Caco-2 (cell line): Measurements from ENCODE around the gene BLOC1S2. TPM values are rescaled to one million over a fixed set of nuclear protein-coding genes. Genes with fewer than 3 reads are reported as not detected.

Source experiments
- BruUV-seq: library from RNA; stranded (reverse); fragments of 400-500 nt; replicated peaks from 2 replicates; lab custom pipeline; 2021; lab: Mats Ljungman, UMichigan
- CTCF ChIA-PET: fragments of 300-600 bp; sonication (Branson Sonifier 250); formaldehyde crosslinking; loops from one replicate; lab custom pipeline; 2022; ENCODE audit warnings: antibody characterized with exemption; lab: Charles Lee
- POLR2A ChIA-PET: fragments of 300-600 bp; sonication (Branson Sonifier 250); formaldehyde crosslinking; loops from one replicate; lab custom pipeline; 2022; ENCODE audit warnings: antibody characterized with exemption; lab: Charles Lee
- DNase-seq, 2 experiments: peaks; one replicate each; pipeline versions ENCODE4 v3.0.0 to v3.0.0-alpha.2; 2020 to 2022
- H3K27me3 ChIP-seq: replicated peaks from 2 replicates; pipeline ENCODE4 v1.6.0; 2011; ENCODE audit warnings: low read length; ENCODE audit not compliant: control insufficient read depth, insufficient read depth
- H3K36me3 ChIP-seq: 2 replicates; pipeline ENCODE4 v1.5.1; 2011; ENCODE audit warnings: low read length; ENCODE audit not compliant: control insufficient read depth, insufficient read depth
- H3K4me1 ChIP-seq: fragments of 250-450 bp; sonication (Bioruptor Pico); 2 replicates; pipeline ENCODE4 v1.5.1; 2020; ENCODE audit warnings: mild to moderate bottlenecking
- H3K4me3 ChIP-seq: 2 replicates; pipeline ENCODE4 v1.5.1; 2011; ENCODE audit warnings: low read depth, mild to moderate bottlenecking, control low read depth, low read length
- H3K9me3 ChIP-seq: fragments of 250-450 bp; sonication (Bioruptor Pico); 2 replicates; pipeline ENCODE4 v1.5.1; 2020; ENCODE audit warnings: mild to moderate bottlenecking, moderate library complexity
- H3K27ac Mint-ChIP-seq: one replicate; pipeline ENCODE4 v1.8.0; 2022; ENCODE audit warnings: mixed read lengths; ENCODE audit not compliant: unreplicated experiment
- H3K27me3 Mint-ChIP-seq: one replicate; pipeline ENCODE4 v1.8.0; 2022; ENCODE audit warnings: mixed read lengths; ENCODE audit not compliant: insufficient read depth, unreplicated experiment
- H3K36me3 Mint-ChIP-seq: one replicate; pipeline ENCODE4 v1.8.0; 2022; ENCODE audit warnings: mild to moderate bottlenecking, mixed read lengths; ENCODE audit not compliant: insufficient read depth, unreplicated experiment
- H3K4me1 Mint-ChIP-seq: one replicate; pipeline ENCODE4 v1.8.0; 2022; ENCODE audit warnings: low read depth, mixed read lengths; ENCODE audit not compliant: unreplicated experiment
- H3K4me3 Mint-ChIP-seq: one replicate; pipeline ENCODE4 v1.8.0; 2022; ENCODE audit warnings: mild to moderate bottlenecking, moderate library complexity, mixed read lengths; ENCODE audit not compliant: unreplicated experiment
- H3K9me3 Mint-ChIP-seq: one replicate; pipeline ENCODE4 v1.8.0; 2022; ENCODE audit warnings: mixed read lengths; ENCODE audit not compliant: unreplicated experiment
- intact Hi-C: fragments of 100-400 bp; cut with micrococcal nuclease; formaldehyde crosslinking; loops from one replicate; pipeline ENCODE4 v1.10.0; 2022; ENCODE audit not compliant: unreplicated experiment
- total RNA-seq: library from RNA; stranded (reverse); gene quantifications from 2 replicates; pipeline ENCODE4 v1.2.3, GENCODE V29; 2022
- TF ChIP-seq, protein P1 (sequence below), 2 experiments: fragments of 200-600 bp in 1 of 2; IDR thresholded peaks; 1 replicate in 1 of 2; 2 replicates in 1 of 2; pipeline versions ENCODE4 v1.5.1 to v1.8.0; 2011 to 2022; ENCODE audit warnings: antibody characterized with exemption in 1 of 2, control low read depth in 1 of 2, inconsistent platforms in 1 of 2, low read depth in 1 of 2, low read length in 1 of 2, mild to moderate bottlenecking in 1 of 2, moderate library complexity in 1 of 2; ENCODE audit not compliant: insufficient read depth in 1 of 2, severe bottlenecking in 1 of 2, unreplicated experiment in 1 of 2

Gene BLOC1S2
- total RNA-seq, 1 experiment from 2014 or later = 51.9 TPM

DNA sequence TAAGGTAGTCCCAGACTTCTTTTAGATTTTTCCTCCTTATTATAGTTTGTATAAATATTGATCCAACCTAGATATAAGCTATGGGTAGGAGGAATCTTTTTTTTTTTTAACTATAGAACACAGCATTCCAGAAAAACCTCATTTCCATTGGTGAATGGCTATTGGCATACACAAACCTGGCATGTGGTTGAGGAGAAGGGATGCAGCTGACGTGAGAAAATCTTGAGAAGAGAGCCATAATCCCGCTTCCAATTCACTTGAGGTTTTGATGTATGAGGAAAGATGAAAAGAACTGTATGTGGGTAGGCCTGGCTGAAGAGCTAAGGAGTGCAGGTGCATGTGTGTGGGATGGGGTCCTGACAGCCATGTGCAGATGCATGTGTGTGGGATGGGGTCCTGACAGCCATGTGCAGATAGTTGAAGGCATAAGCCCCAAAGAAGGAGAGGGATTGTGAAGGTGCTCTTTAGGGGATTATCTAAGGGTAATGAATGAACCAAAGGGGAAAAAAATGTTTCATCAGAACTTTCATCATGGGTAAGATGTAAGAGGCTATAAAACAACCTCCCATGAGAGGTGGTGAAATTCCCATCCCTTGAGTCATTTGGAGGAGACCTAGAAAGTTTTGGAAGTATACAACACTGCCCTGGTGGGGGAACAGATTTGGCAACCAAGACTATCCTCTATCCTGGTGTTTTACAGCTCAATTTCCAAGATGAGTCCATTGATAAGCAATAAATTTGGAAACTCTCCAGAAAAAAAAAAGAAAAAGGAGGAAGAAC, 47.4 kb upstream of the BLOC1S2 start:
- Mint-ChIP-seq H3K4me3 (no peak overlapping the region), H3K4me1 (no peaks in the 10 kb centered on the region), H3K27ac (no peak overlapping the region), H3K36me3 (no peaks in the 10 kb centered on the region), H3K9me3 (no peaks in the 10 kb centered on the region), H3K27me3 (peaks cover 19% of the 10 kb centered on the region)
- ChIA-PET POLR2A (no interaction called here), CTCF (interaction anchor here (0.7 kb wide), 1 partner anchor 13 kb away, joined by 4 read pairs; the partner anchor contains the start of gene SCD)
- intact Hi-C loops = no loop called here
- Histone ChIP-seq H3K9me3 (no peaks in the 10 kb centered on the region), H3K4me1 (no peaks in the 10 kb centered on the region), H3K27me3 (no peaks in the 10 kb centered on the region; the same call in 1 of the 2 replicates), H3K4me3 (no peak overlapping the region), H3K36me3 (no peaks in the 10 kb centered on the region)
- TF ChIP-seq, protein P1, sequence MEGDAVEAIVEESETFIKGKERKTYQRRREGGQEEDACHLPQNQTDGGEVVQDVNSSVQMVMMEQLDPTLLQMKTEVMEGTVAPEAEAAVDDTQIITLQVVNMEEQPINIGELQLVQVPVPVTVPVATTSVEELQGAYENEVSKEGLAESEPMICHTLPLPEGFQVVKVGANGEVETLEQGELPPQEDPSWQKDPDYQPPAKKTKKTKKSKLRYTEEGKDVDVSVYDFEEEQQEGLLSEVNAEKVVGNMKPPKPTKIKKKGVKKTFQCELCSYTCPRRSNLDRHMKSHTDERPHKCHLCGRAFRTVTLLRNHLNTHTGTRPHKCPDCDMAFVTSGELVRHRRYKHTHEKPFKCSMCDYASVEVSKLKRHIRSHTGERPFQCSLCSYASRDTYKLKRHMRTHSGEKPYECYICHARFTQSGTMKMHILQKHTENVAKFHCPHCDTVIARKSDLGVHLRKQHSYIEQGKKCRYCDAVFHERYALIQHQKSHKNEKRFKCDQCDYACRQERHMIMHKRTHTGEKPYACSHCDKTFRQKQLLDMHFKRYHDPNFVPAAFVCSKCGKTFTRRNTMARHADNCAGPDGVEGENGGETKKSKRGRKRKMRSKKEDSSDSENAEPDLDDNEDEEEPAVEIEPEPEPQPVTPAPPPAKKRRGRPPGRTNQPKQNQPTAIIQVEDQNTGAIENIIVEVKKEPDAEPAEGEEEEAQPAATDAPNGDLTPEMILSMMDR (IDR thresholded peaks at IDR 0.05; ENCODE audit: insufficient read depth in 1 of 2, low read depth in 1 of 2, low read length in 1 of 2, severe bottlenecking in 1 of 2, unreplicated experiment in 1 of 2) = no peak
- BruUV-seq = no TSS peak
- DNase-seq = no peak

DNA sequence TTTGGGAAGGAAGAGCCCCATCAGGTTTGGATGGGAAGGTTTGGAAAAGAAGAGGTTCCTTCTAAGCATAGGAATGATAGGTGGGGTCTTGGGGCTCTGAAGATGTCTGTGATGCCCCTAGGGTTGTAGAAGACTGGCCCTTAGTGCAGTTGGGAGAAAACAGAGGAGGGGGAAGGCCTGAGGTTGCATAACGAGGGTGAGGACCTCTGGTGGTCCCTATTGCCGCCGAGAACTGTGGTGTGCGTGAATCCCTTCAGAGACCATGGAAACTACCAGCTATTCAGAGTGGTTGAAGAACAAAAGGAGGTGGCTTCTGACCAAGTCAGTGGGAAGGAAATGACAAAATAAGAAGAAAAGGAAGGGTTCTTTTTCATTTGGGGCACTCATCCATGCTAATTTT, 46.6 kb upstream of the BLOC1S2 start:
- BruUV-seq = no TSS peak
- Histone ChIP-seq H3K9me3 (no peaks in the 10 kb centered on the region), H3K4me3 (no peak overlapping the region), H3K36me3 (no peaks in the 10 kb centered on the region), H3K27me3 (no peaks in the 10 kb centered on the region; the same call in 1 of the 2 replicates), H3K4me1 (no peaks in the 10 kb centered on the region)
- peaks cover 19% of the 10 kb centered on the region for H3K27me3 Mint-ChIP-seq
- H3K9me3 Mint-ChIP-seq = no peaks in the 10 kb centered on the region
- intact Hi-C loops = no loop called here
- ChIA-PET CTCF (interaction anchor here (0.7 to 1.2 kb wide), 2 partner anchors 131 to 176 kb away, joined by 3 read pairs; no protein-coding TSS in a partner anchor), POLR2A (no interaction called here)
- no peak overlapping the region for H3K27ac Mint-ChIP-seq
- TF ChIP-seq, protein P1 (IDR thresholded peaks at IDR 0.05; ENCODE audit: insufficient read depth in 1 of 2, low read depth in 1 of 2, low read length in 1 of 2, severe bottlenecking in 1 of 2, unreplicated experiment in 1 of 2) = no peak
- no peaks in the 10 kb centered on the region for H3K4me1 Mint-ChIP-seq
- H3K36me3 Mint-ChIP-seq = no peaks in the 10 kb centered on the region
- DNase-seq = no peak
- no peak overlapping the region for H3K4me3 Mint-ChIP-seq

DNA sequence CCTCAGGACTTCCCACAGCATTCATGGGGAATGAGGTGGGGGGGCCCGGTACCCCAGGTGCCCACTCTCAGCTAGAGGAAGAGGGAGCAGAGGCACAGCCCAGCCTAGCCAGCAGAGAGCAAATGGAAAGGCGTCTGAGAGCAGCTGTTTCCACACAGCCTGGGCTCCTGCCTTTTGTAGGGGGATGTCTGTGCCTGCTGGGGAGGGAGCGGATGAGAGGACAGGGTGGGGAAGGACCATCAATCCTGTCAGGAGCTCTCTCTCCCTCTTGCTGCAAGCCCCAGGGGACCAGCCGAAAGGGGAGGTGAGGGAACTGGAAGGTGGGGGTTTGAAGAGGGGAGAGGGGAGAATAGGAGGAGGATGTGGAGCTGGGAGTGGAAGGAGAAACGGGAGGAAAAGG, 43.6 kb upstream of the BLOC1S2 start, which contains the start of gene PKD2L1:
TSS of gene PKD2L1 (minus strand) at position 150 of the 400 bp plus-strand sequence. CDS start at position 25, 125 bp downstream.
- POLR2A ChIA-PET = no interaction called here
- no peak for DNase-seq
- Mint-ChIP-seq H3K36me3 (no peaks in the 10 kb centered on the region), H3K4me3 (no peak within 1 kb of the TSS), H3K27me3 (peaks cover 23% of the 10 kb centered on the region), H3K9me3 (no peaks in the 10 kb centered on the region), H3K27ac (no peak within 1 kb of the TSS), H3K4me1 (no peaks in the 10 kb centered on the region)
- TF ChIP-seq, protein P1 (IDR thresholded peaks at IDR 0.05; ENCODE audit: insufficient read depth in 1 of 2, low read depth in 1 of 2, low read length in 1 of 2, severe bottlenecking in 1 of 2, unreplicated experiment in 1 of 2) = no peak
- H3K4me1 ChIP-seq = no peaks in the 10 kb centered on the region
- no peaks in the 10 kb centered on the region for H3K9me3 ChIP-seq
- CTCF ChIA-PET = interaction anchor here (0.6 to 1.5 kb wide), 2 partner anchors 26 to 262 kb away, joined by 5 to 6 read pairs; no protein-coding TSS in a partner anchor
- no peak within 1 kb of the TSS for H3K4me3 ChIP-seq
- H3K27me3 ChIP-seq = no peaks in the 10 kb centered on the region; the same call in 1 of the 2 replicates
- H3K36me3 ChIP-seq = no peaks in the 10 kb centered on the region
- BruUV-seq = no TSS peak
- intact Hi-C loops = no loop called here
